CMK (cell line): Measurements from ENCODE around the gene RASSF4.
"Not testable (repeated sequence)": the region's sequence is repeated elsewhere in the genome, so short reads cannot be mapped to it uniquely, and the experiment has no call there.

Experiments used
- DNase-seq: peaks from one replicate; pipeline ENCODE4 v3.0.0-alpha.2; 2010; ENCODE audit warnings: low read depth

Gene RASSF4

GRCh38 chr10:45004661-45005060 lies 45.1 kb downstream of the RASSF4 start:
- no peak for DNase-seq

GRCh38 chr10:45005284-45005683 lies 45.7 kb downstream of the RASSF4 start:
- no peak for DNase-seq

GRCh38 chr10:45006276-45007030 lies 46.9 kb downstream of the RASSF4 start:
- no peak for DNase-seq

GRCh38 chr10:45008524-45009161 lies 49.0 kb downstream of the RASSF4 start:
- peak; percentile 72 for DNase-seq

GRCh38 chr10:45014557-45014956 lies 55.0 kb downstream of the RASSF4 start:
- not testable (repeated sequence) for DNase-seq

- no peak for DNase-seq
Observed at GRCh38 chr10:45015590-45015989, 56.0 kb downstream of the RASSF4 start.

GRCh38 chr10:45023426-45023825 lies 63.8 kb downstream of the RASSF4 start:
- no peak for DNase-seq

GRCh38 chr10:45034301-45034700 lies 74.7 kb downstream of the RASSF4 start:
- DNase-seq = no peak

- DNase-seq = no peak
Observed at GRCh38 chr10:45035673-45036072, 76.1 kb downstream of the RASSF4 start.

GRCh38 chr10:45040921-45041542 lies 81.4 kb downstream of the RASSF4 start:
- no peak for DNase-seq

- DNase-seq = no peak
Observed at GRCh38 chr10:45044290-45044689, 84.7 kb downstream of the RASSF4 start.
